WTC11 (cell line): ENCODE results near the gene H6PD. TPM values are rescaled to one million over a fixed set of nuclear protein-coding genes. Genes with fewer than 3 reads are reported as not detected.

Experiments
- ATAC-seq: fragments of 200-7000 bp; cut with Tn5 transposase; 2 replicates; pipeline ENCODE4 v1.10.0; 2021; ENCODE audit warnings: mild to moderate bottlenecking, moderate library complexity
- CTCF ChIA-PET: fragments of 300-600 bp; sonication (Branson Sonifier 250); formaldehyde crosslinking; loops from one replicate; lab custom pipeline; 2021; ENCODE audit warnings: antibody characterized with exemption; lab: Charles Lee
- POLR2A ChIA-PET: fragments of 350-600 bp; sonication (Branson Sonifier 250); formaldehyde crosslinking; loops from one replicate; lab custom pipeline; 2021; ENCODE audit warnings: antibody characterized with exemption; lab: Charles Lee
- DNase-seq: peaks from one replicate; pipeline ENCODE4 v3.0.0; 2021; ENCODE audit warnings: low spot score
- H3K27ac Mint-ChIP-seq: 2 replicates; pipeline ENCODE4 v1.8.0; 2021; ENCODE audit warnings: mixed read lengths
- H3K27me3 Mint-ChIP-seq: 2 replicates; pipeline ENCODE4 v1.8.0; 2021; ENCODE audit warnings: low read depth, mild to moderate bottlenecking, moderate library complexity, mixed read lengths
- H3K36me3 Mint-ChIP-seq: 2 replicates; pipeline ENCODE4 v1.8.0; 2021; ENCODE audit warnings: mixed read lengths
- H3K4me1 Mint-ChIP-seq: 2 replicates; pipeline ENCODE4 v1.8.0; 2022; ENCODE audit warnings: mixed read lengths
- H3K4me3 Mint-ChIP-seq: 2 replicates; pipeline ENCODE4 v1.8.0; 2021; ENCODE audit warnings: mild to moderate bottlenecking, moderate library complexity, mixed read lengths
- H3K9me3 Mint-ChIP-seq: 2 replicates; pipeline ENCODE4 v1.8.0; 2021; ENCODE audit warnings: mixed read lengths
- CBFB ChIP-seq: sonication (generic); formaldehyde crosslinking; IDR thresholded peaks from 2 replicates; pipeline ENCODE4 v1.8.1; 2022; ENCODE audit warnings: mild to moderate bottlenecking, low read depth, missing genetic modification reagents
- ESRRA ChIP-seq: sonication (generic); formaldehyde crosslinking; IDR thresholded peaks from 2 replicates; pipeline ENCODE4 v1.8.1; 2022; ENCODE audit warnings: mild to moderate bottlenecking, missing genetic modification reagents, borderline replicate concordance
- FOXJ3 ChIP-seq: sonication (generic); formaldehyde crosslinking; IDR thresholded peaks from 2 replicates; pipeline ENCODE4 v1.9.0; 2021; ENCODE audit warnings: missing genetic modification reagents, mild to moderate bottlenecking, borderline replicate concordance
- GABPB1 ChIP-seq: sonication (generic); formaldehyde crosslinking; IDR thresholded peaks from 2 replicates; pipeline ENCODE4 v1.8.1; 2023; ENCODE audit warnings: mild to moderate bottlenecking, missing genetic modification reagents
- IRF2 ChIP-seq: sonication (generic); formaldehyde crosslinking; IDR thresholded peaks from 2 replicates; pipeline ENCODE4 v1.8.0; 2022; ENCODE audit warnings: low read depth, missing genetic modification reagents, borderline replicate concordance
- KAT7 ChIP-seq: sonication (generic); formaldehyde crosslinking; IDR thresholded peaks from 2 replicates; pipeline ENCODE4 v1.8.1; 2023; ENCODE audit warnings: missing genetic modification reagents, mild to moderate bottlenecking, borderline replicate concordance
- MXD4 ChIP-seq: fragments of 250-450 bp; sonication (Bioruptor Pico); IDR thresholded peaks from 2 replicates; pipeline ENCODE4 v1.8.0; 2021; ENCODE audit warnings: mild to moderate bottlenecking, moderate library complexity, borderline replicate concordance
- NR1H2 ChIP-seq: sonication (generic); formaldehyde crosslinking; IDR thresholded peaks from 2 replicates; pipeline ENCODE4 v1.9.0; 2021; ENCODE audit warnings: mild to moderate bottlenecking, moderate library complexity, missing genetic modification reagents
- NR3C1 ChIP-seq: sonication (generic); formaldehyde crosslinking; conservative IDR thresholded peaks from 2 replicates; pipeline ENCODE4 v1.8.1; 2023; ENCODE audit warnings: low read depth, mild to moderate bottlenecking, missing genetic modification reagents
- PRRX2 ChIP-seq: fragments of 250-450 bp; sonication (Bioruptor Pico); IDR thresholded peaks from 2 replicates; pipeline ENCODE4 v1.8.0; 2021; ENCODE audit warnings: mild to moderate bottlenecking
- RORB ChIP-seq: fragments of 250-450 bp; sonication (Bioruptor Pico); IDR thresholded peaks from 2 replicates; pipeline ENCODE4 v1.9.0; 2021; ENCODE audit warnings: mild to moderate bottlenecking
- SMAD3 ChIP-seq: sonication (generic); formaldehyde crosslinking; IDR thresholded peaks from 2 replicates; pipeline ENCODE4 v1.8.0; 2022; ENCODE audit warnings: missing genetic modification reagents, mild to moderate bottlenecking, borderline replicate concordance
- SP1 ChIP-seq: sonication (generic); formaldehyde crosslinking; conservative IDR thresholded peaks from 2 replicates; pipeline ENCODE4 v1.8.1; 2022; ENCODE audit warnings: missing genetic modification reagents
- ZNF416 ChIP-seq: fragments of 250-450 bp; sonication (Bioruptor Pico); IDR thresholded peaks from 2 replicates; pipeline ENCODE4 v1.9.0; 2021; ENCODE audit warnings: mild to moderate bottlenecking, inconsistent platforms
- ZNF425 ChIP-seq: fragments of 250-450 bp; sonication (Bioruptor Pico); conservative IDR thresholded peaks from 2 replicates; pipeline ENCODE4 v1.9.0; 2021; ENCODE audit warnings: mild to moderate bottlenecking
- total RNA-seq: library from RNA; stranded (reverse); gene quantifications from 3 replicates; pipeline ENCODE4 v1.2.3, GENCODE V29; 2021
- TF ChIP-seq, protein P1 (sequence below): sonication (generic); formaldehyde crosslinking; conservative IDR thresholded peaks from 2 replicates; pipeline ENCODE4 v1.8.1; 2022; ENCODE audit warnings: mild to moderate bottlenecking, missing genetic modification reagents
- TF ChIP-seq, protein P2 (sequence below): sonication (generic); formaldehyde crosslinking; IDR thresholded peaks from 2 replicates; pipeline ENCODE4 v1.8.1; 2023; ENCODE audit warnings: mild to moderate bottlenecking, missing genetic modification reagents
- TF ChIP-seq, protein P3 (sequence below): sonication (generic); formaldehyde crosslinking; IDR thresholded peaks from 2 replicates; pipeline ENCODE4 v1.8.1; 2022; ENCODE audit warnings: missing genetic modification reagents, borderline replicate concordance

H6PD gene
- total RNA-seq, 1 experiment from 2014 or later = 7.4 TPM

DNA sequence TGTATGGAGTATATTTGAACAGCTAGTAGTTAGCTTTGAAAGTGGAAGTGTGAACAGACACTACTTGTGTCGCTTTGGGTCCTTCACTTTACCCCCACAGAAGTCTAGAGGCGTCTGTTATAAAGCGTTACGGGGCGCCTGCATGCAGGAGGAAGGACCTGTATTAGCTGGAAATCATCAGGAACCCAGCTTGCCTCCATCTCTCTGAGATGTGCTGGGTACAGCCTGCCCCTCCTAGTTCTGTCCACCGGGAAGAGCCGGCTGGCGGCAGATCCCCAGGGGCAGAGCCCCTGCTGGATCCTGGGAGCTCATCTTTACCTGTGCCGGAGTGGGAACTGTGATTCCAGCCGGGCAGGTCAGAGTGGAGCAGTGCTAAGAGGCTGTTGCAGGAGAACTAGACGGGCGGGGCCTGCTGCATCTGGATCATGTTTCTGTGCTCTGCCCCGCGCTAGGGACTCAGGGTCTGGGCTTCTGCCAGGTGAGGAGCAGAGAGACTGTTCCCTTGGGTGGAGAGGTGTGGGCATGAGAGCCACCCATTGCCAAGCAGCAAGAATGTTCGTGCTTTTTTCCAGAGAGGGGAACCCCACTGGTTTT lies 35.8 kb downstream of the H6PD start:
- Mint-ChIP-seq H3K4me1 (peaks cover 11% of the 10 kb centered on the region), H3K36me3 (no peaks in the 10 kb centered on the region), H3K4me3 (no peak overlapping the region), H3K27ac (no peak overlapping the region), H3K9me3 (no peaks in the 10 kb centered on the region), H3K27me3 (no peaks in the 10 kb centered on the region; the same call in 1 of the 2 replicates)
- no peak for DNase-seq
- ChIA-PET CTCF (interaction anchor here (0.6 to 4.6 kb wide), 9 partner anchors 11 to 222 kb away, joined by 3 to 113 read pairs (median 3); no protein-coding TSS in a partner anchor), POLR2A (no interaction called here)
- peak; percentile 21 for ATAC-seq
- TF ChIP-seq SP1 (CRISPR knock-in tag) (no peak), SMAD3 (CRISPR knock-in tag) (no peak), RORB (CRISPR knock-in tag) (no peak), KAT7 (CRISPR knock-in tag) (no peak), FOXJ3 (CRISPR knock-in tag) (no peak), PRRX2 (CRISPR knock-in tag) (no peak), MXD4 (no peak), ZNF425 (CRISPR knock-in tag) (no peak), GABPB1 (CRISPR knock-in tag) (no peak), NR3C1 (no peak)
- TF ChIP-seq, protein P1, sequence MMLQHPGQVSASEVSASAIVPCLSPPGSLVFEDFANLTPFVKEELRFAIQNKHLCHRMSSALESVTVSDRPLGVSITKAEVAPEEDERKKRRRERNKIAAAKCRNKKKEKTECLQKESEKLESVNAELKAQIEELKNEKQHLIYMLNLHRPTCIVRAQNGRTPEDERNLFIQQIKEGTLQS = no peak
- TF ChIP-seq, protein P2, sequence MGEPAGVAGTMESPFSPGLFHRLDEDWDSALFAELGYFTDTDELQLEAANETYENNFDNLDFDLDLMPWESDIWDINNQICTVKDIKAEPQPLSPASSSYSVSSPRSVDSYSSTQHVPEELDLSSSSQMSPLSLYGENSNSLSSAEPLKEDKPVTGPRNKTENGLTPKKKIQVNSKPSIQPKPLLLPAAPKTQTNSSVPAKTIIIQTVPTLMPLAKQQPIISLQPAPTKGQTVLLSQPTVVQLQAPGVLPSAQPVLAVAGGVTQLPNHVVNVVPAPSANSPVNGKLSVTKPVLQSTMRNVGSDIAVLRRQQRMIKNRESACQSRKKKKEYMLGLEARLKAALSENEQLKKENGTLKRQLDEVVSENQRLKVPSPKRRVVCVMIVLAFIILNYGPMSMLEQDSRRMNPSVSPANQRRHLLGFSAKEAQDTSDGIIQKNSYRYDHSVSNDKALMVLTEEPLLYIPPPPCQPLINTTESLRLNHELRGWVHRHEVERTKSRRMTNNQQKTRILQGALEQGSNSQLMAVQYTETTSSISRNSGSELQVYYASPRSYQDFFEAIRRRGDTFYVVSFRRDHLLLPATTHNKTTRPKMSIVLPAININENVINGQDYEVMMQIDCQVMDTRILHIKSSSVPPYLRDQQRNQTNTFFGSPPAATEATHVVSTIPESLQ (CRISPR knock-in tag) = no peak

- CTCF ChIA-PET = interaction anchor here (2.4 to 3.2 kb wide), 2 partner anchors 20 to 184 kb away, joined by 12 to 14 read pairs; no protein-coding TSS in a partner anchor
- TF ChIP-seq MXD4 (no peak), CBFB (no peak), IRF2 (CRISPR knock-in tag) (no peak), ESRRA (CRISPR knock-in tag) (no peak), NR1H2 (CRISPR knock-in tag) (no peak), ZNF416 (CRISPR knock-in tag) (no peak)
- TF ChIP-seq, protein P3, sequence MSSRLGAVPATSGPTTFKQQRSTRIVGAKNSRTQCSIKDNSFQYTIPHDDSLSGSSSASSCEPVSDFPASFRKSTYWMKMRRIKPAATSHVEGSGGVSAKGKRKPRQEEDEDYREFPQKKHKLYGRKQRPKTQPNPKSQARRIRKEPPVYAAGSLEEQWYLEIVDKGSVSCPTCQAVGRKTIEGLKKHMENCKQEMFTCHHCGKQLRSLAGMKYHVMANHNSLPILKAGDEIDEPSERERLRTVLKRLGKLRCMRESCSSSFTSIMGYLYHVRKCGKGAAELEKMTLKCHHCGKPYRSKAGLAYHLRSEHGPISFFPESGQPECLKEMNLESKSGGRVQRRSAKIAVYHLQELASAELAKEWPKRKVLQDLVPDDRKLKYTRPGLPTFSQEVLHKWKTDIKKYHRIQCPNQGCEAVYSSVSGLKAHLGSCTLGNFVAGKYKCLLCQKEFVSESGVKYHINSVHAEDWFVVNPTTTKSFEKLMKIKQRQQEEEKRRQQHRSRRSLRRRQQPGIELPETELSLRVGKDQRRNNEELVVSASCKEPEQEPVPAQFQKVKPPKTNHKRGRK = no peak
- POLR2A ChIA-PET = no interaction called here
These were observed 36.7 kb downstream of the H6PD start for GRCh38 chr1:9271283-9271682.

More at GRCh38 chr1:9271283-9271682, 36.7 kb downstream of the H6PD start:
- no peak for ATAC-seq
- Mint-ChIP-seq H3K9me3 (no peaks in the 10 kb centered on the region), H3K27ac (no peak overlapping the region), H3K4me3 (no peak overlapping the region), H3K36me3 (no peaks in the 10 kb centered on the region), H3K27me3 (no peaks in the 10 kb centered on the region; the same call in 1 of the 2 replicates), H3K4me1 (peaks cover 15% of the 10 kb centered on the region)
- no peak for DNase-seq
